Left ventricle myocardium inferior (tissue), 1 donor: ENCODE measurements around the gene SLC6A11. TPM values are rescaled to one million over a fixed set of nuclear protein-coding genes. Genes with fewer than 3 reads are reported as not detected.

Experiments
- DNase-seq: peaks from one replicate; pipeline ENCODE4 v3.0.0-alpha.2; 2020
- H3K27ac ChIP-seq: fragments of 200-600 bp; replicated peaks from 2 replicates; pipeline ENCODE4 v1.8.0; 2021
- H3K27me3 ChIP-seq: fragments of 200-600 bp; 2 replicates; pipeline ENCODE4 v1.8.0; 2021; ENCODE audit warnings: low read depth
- H3K36me3 ChIP-seq: fragments of 200-600 bp; 2 replicates; pipeline ENCODE4 v1.8.0; 2021
- H3K4me1 ChIP-seq: fragments of 200-600 bp; 2 replicates; pipeline ENCODE4 v1.8.0; 2021
- H3K4me3 ChIP-seq: fragments of 200-600 bp; 2 replicates; pipeline ENCODE4 v1.8.0; 2021; ENCODE audit warnings: mild to moderate bottlenecking, moderate library complexity
- H3K9me3 ChIP-seq: fragments of 200-600 bp; replicated peaks from 2 replicates; pipeline ENCODE4 v1.8.0; 2021
- CTCF ChIP-seq: fragments of 200-600 bp; IDR thresholded peaks from 2 replicates; pipeline ENCODE4 v1.8.0; 2021; ENCODE audit warnings: antibody characterized with exemption, mild to moderate bottlenecking, borderline replicate concordance
- intact Hi-C: fragments of 100-400 bp; cut with micrococcal nuclease; formaldehyde crosslinking; loops from one replicate; pipeline ENCODE4 v1.11.0; 2022
- total RNA-seq: library from RNA; stranded (reverse); fragmentation: NEBNext Ultra II Directional; extraction: Animal tissue kit (Norgen Biotek cat#: 25700); gene quantifications from one replicate; pipeline ENCODE4 v1.2.1, GENCODE V29; 2021
- donor health status: DM: no; HTN: yes; CAD: no; lungs with severe emphysema.

Gene SLC6A11
- total RNA-seq, 1 donor from 2014 or later, result not detected

GRCh38 chr3:10857235-10857634 is 41.2 kb downstream of the SLC6A11 start:
- H3K4me3 ChIP-seq, result no peak overlapping the region
- no peak overlapping the region for H3K27ac ChIP-seq
- intact Hi-C loops, result no loop called here
- peaks cover 97% of the 10 kb centered on the region for H3K27me3 ChIP-seq
- TF ChIP-seq CTCF, result no peak
- no peak for DNase-seq
- H3K9me3 ChIP-seq, result no peaks in the 10 kb centered on the region
- no peaks in the 10 kb centered on the region for H3K4me1 ChIP-seq
- H3K36me3 ChIP-seq, result no peaks in the 10 kb centered on the region

- Histone ChIP-seq H3K27ac (no peak overlapping the region), H3K27me3 (peaks cover 93% of the 10 kb centered on the region), H3K36me3 (no peaks in the 10 kb centered on the region), H3K4me1 (no peaks in the 10 kb centered on the region), H3K4me3 (no peak overlapping the region), H3K9me3 (no peaks in the 10 kb centered on the region)
- no peak for TF ChIP-seq CTCF
- intact Hi-C loops, result no loop called here
- no peak for DNase-seq
Measured at GRCh38 chr3:10858091-10858490, 42.1 kb downstream of the SLC6A11 start.

GRCh38 chr3:10867384-10867783 is 51.4 kb downstream of the SLC6A11 start:
- DNase-seq, result no peak
- H3K36me3 ChIP-seq, result no peaks in the 10 kb centered on the region

GRCh38 chr3:10869460-10869859 is 53.4 kb downstream of the SLC6A11 start:
- Histone ChIP-seq H3K9me3 (no peaks in the 10 kb centered on the region), H3K4me3 (no peak overlapping the region), H3K27me3 (peaks cover 55% of the 10 kb centered on the region), H3K4me1 (no peaks in the 10 kb centered on the region), H3K36me3 (no peaks in the 10 kb centered on the region), H3K27ac (no peak overlapping the region)
- no peak for TF ChIP-seq CTCF
- DNase-seq, result no peak
- intact Hi-C loops, result no loop called here

More at GRCh38 chr3:10867384-10867783, 51.4 kb downstream of the SLC6A11 start:
- Histone ChIP-seq H3K4me1 (no peaks in the 10 kb centered on the region), H3K27ac (no peak overlapping the region), H3K9me3 (no peaks in the 10 kb centered on the region), H3K4me3 (no peak overlapping the region), H3K27me3 (peaks cover 56% of the 10 kb centered on the region)
- TF ChIP-seq CTCF, result no peak
- intact Hi-C loops, result no loop called here

DNA sequence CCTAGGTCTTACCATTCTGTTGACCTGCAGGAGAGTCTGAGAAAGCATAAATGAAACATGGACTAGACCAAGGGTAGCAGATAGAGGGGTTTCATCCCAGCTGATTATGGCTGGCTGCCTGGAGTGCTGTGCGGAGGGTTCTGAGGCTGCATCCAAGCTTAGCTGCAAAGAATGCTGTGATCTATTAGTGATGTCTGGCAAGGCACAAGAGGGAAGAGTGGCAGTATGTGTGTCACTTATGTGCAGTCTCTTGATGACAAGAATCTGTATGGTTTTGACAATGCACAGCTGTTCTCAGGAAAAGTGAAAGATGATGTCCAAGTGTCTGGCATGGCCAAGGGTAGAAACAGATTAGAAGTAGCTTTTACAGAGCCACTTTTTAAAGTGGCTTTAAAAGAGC is 54.3 kb downstream of the SLC6A11 start:
- Histone ChIP-seq H3K36me3 (no peaks in the 10 kb centered on the region), H3K4me1 (no peaks in the 10 kb centered on the region), H3K27me3 (peaks cover 55% of the 10 kb centered on the region), H3K4me3 (no peak overlapping the region), H3K27ac (no peak overlapping the region), H3K9me3 (no peaks in the 10 kb centered on the region)
- no peak for TF ChIP-seq CTCF
- intact Hi-C loops, result no loop called here
- DNase-seq, result no peak

DNA sequence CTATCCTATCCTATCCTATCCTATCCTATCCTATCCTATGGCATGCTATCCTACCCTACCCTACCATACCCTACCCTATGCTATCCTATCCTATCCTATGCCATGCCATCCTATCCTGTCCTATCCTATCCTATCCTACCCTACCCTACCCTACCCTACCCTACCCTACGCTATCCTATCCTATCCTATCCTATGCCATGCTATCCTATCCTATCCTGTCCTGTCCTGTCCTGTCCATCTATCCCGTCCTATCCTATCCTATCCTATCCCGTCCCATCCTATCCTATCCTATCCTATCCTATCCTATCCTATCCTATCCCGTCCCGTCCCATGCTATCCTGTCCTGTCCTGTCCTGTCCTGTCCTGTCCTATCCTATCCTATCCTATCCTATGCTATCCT is 57.4 kb downstream of the SLC6A11 start:
- TF ChIP-seq CTCF, result no peak
- DNase-seq, result no peak
- Histone ChIP-seq H3K4me3 (no peak overlapping the region), H3K27ac (no peak overlapping the region), H3K4me1 (no peaks in the 10 kb centered on the region), H3K9me3 (no peaks in the 10 kb centered on the region), H3K27me3 (peaks cover 67% of the 10 kb centered on the region), H3K36me3 (no peaks in the 10 kb centered on the region)
- intact Hi-C loops, result no loop called here
